Left lung (tissue), 10 donors: ENCODE data around the gene SLX4IP. TPM values are rescaled to one million over a fixed set of nuclear protein-coding genes. Genes with fewer than 3 reads are reported as not detected.
A peak's percentile ranks its signal among the peaks of the same experiment; 100 is the strongest.
"Not testable (repeated sequence)": the region's sequence is repeated elsewhere in the genome, so short reads cannot be mapped to it uniquely, and the experiment has no call there.

Experiments
- ATAC-seq: fragments of 200-7000 bp; cut with Tn5 transposase; one replicate; pipeline ENCODE4 v1.9.1; 2020; ENCODE audit warnings: moderate library complexity
- DNase-seq, 4 donors: peaks; one replicate each; pipeline ENCODE4 v3.0.0-alpha.2; 2013 to 2020
- H3K27ac ChIP-seq, 2 donors: fragments of 200-600 bp; sonication (generic) in 1 of 2; one replicate each; pipeline versions ENCODE4 v1.5.0 to v1.8.0; 2020 to 2021
- H3K27me3 ChIP-seq, 2 donors: fragments of 200-600 bp; sonication (generic) in 1 of 2; one replicate each; pipeline versions ENCODE4 v1.5.0 to v1.8.0; 2020 to 2021
- H3K36me3 ChIP-seq, 2 donors: fragments of 200-600 bp; sonication (generic) in 1 of 2; one replicate each; pipeline versions ENCODE4 v1.5.0 to v1.8.0; 2020 to 2021
- H3K4me1 ChIP-seq, 2 donors: fragments of 200-600 bp; one replicate each; pipeline ENCODE4 v1.8.0; 2021
- H3K4me3 ChIP-seq, 2 donors: fragments of 200-600 bp; sonication (generic) in 1 of 2; one replicate each; pipeline versions ENCODE4 v1.5.0 to v1.8.0; 2020 to 2021; ENCODE audit warnings: mild to moderate bottlenecking in 1 of 2
- H3K9me3 ChIP-seq, 2 donors: fragments of 200-600 bp; sonication (generic) in 1 of 2; one replicate each; pipeline versions ENCODE4 v1.5.0 to v1.8.0; 2020 to 2021
- CTCF ChIP-seq, 2 donors: fragments of 200-600 bp; sonication (generic) in 1 of 2; IDR thresholded peaks; one replicate each; pipeline versions ENCODE4 v1.5.0 to v1.8.0; 2021; ENCODE audit warnings: antibody characterized with exemption in 2 of 2
- intact Hi-C, 2 donors: fragments of 100-400 bp; cut with DNase I; formaldehyde crosslinking; loops; one replicate each; pipeline versions ENCODE4 v1.11.2 to v1.14.2; 2022
- polyA plus RNA-seq, 6 donors: library from polyadenylated mRNA; unstranded; fragments of 120-200 nt; gene quantifications; one replicate each; pipeline ENCODE4 v1.2.1, GENCODE V29; 2013; ENCODE audit not compliant: insufficient read length in 6 of 6
- total RNA-seq, 2 donors: library from RNA; stranded (reverse); fragmentation: NEBNext Ultra II Directional; extraction: Animal tissue kit (Norgen Biotek cat#: 25700); gene quantifications; one replicate each; pipeline ENCODE4 v1.2.1, GENCODE V29; 2021
- donor health status: DM: no; HTN: yes; CAD: no.
- donor health status: DM: no; HTN: no; CAD: no.

Gene SLX4IP
- total and polyA plus RNA-seq, 8 donors = 6.0 to 12.3 (median 10.3) TPM

DNA sequence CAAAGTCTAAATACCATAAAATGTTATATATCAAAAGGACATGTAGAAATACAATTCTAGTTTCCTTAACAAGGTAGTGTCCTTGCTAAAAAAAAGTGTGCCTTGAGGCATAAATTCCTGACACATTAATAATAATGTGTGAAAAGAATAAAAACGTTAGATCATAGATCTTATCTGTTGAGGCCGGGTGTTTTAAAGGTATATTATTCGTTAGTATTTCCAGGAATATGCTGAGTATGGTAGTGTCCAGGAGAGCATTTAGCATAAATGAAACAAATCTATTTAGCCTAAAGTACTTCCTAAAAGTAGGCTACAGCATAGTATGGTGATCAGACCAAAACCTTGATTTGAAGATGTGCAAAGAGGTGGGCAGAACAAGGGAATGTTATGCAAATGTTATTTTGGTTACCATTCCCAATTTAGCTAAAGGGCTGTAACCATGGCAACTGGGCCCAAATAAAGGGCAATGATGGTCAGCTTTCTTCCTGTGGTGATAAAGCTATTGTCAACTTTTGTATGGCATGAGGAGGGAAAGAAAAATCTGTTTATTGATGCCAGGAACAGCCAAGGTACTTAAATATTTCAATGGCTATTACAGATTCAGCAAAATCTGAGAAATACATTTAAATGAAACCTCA is 20.0 kb upstream of the SLX4IP start:
- H3K27me3 ChIP-seq = no peaks in the 10 kb centered on the region
- H3K27ac ChIP-seq = no peak overlapping the region
- intact Hi-C loops = no loop called here
- ATAC-seq = no peak
- H3K9me3 ChIP-seq = no peaks in the 10 kb centered on the region
- no peak for TF ChIP-seq CTCF (IDR thresholded peaks at IDR 0.05)
- no peak for DNase-seq
- peaks cover 4% of the 10 kb centered on the region in 2 donors for H3K4me1 ChIP-seq
- peaks cover 0 to 38% of the 10 kb centered on the region in 2 donors for H3K36me3 ChIP-seq
- H3K4me3 ChIP-seq = no peak overlapping the region

- H3K27ac ChIP-seq, DNase-seq, ATAC-seq, H3K4me3 ChIP-seq, H3K9me3 ChIP-seq, intact Hi-C loops, H3K4me1 ChIP-seq, H3K27me3 ChIP-seq: not testable (repeated sequence)
- peaks cover 0 to 37% of the 10 kb centered on the region in 2 donors for H3K36me3 ChIP-seq
Measured at GRCh38 chr20:10417218-10417617, 17.9 kb upstream of the SLX4IP start.

GRCh38 chr20:10419550-10420133 is 15.5 kb upstream of the SLX4IP start:
- H3K4me1 ChIP-seq = peaks cover 4 to 9% of the 10 kb centered on the region in 2 donors
- no peaks in the 10 kb centered on the region for H3K27me3 ChIP-seq
- DNase-seq (no peak), ATAC-seq (no peak)
- H3K4me3 ChIP-seq = no peak overlapping the region
- intact Hi-C loops = loop anchor here in 1 of 2 donors (10.0 kb wide), 1 partner anchor 445 kb away; no protein-coding TSS in a partner anchor
- no peak for TF ChIP-seq CTCF (IDR thresholded peaks at IDR 0.05)
- H3K9me3 ChIP-seq = no peaks in the 10 kb centered on the region
- H3K36me3 ChIP-seq = peaks cover 0 to 18% of the 10 kb centered on the region in 2 donors
- no peak overlapping the region for H3K27ac ChIP-seq

DNA sequence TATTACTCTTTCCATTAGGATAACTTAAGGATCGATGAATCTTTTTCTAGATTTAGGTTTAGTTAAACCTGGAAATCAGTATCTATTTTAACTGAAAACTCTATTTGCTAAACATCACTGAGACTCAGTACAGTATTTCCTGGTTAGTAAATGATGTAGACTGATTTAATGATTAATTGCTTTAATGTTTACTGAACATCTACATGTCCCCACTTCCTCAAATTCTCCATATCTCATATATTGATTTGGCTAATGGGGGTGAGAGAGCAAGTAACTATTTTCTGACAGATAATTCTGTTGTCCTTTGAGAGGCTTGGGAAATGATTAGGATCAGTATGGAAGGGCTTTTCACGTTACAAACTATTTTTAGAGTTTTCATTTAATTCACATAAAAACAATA is 11.4 kb upstream of the SLX4IP start:
- peaks cover 0 to 13% of the 10 kb centered on the region in 2 donors for H3K36me3 ChIP-seq
- no peak overlapping the region for H3K27ac ChIP-seq
- intact Hi-C loops = loop anchor here in 1 of 2 donors (10.0 kb wide), 1 partner anchor 449 kb away; no protein-coding TSS in a partner anchor
- ATAC-seq (no peak), DNase-seq (no peak)
- TF ChIP-seq CTCF (IDR thresholded peaks at IDR 0.05) = no peak
- H3K4me3 ChIP-seq = no peak overlapping the region
- no peaks in the 10 kb centered on the region for H3K27me3 ChIP-seq
- peaks cover 0 to 9% of the 10 kb centered on the region in 2 donors for H3K4me1 ChIP-seq
- H3K9me3 ChIP-seq = no peaks in the 10 kb centered on the region

- Histone ChIP-seq H3K4me1 (peaks cover 0 to 29% of the 10 kb centered on the region in 2 donors), H3K36me3 (no peaks in the 10 kb centered on the region), H3K27ac (no peak overlapping the region), H3K9me3 (no peaks in the 10 kb centered on the region), H3K4me3 (no peak overlapping the region), H3K27me3 (no peaks in the 10 kb centered on the region)
- peak in 3 of 4 donors; percentile 46 to 75 (median 47) for DNase-seq
- peak; percentile 67 for ATAC-seq
- peak; percentile 60 to 66 for TF ChIP-seq CTCF (IDR thresholded peaks at IDR 0.05)
- intact Hi-C loops = loop anchor here in 1 of 2 donors (10.0 kb wide), 1 partner anchor 452 kb away; no protein-coding TSS in a partner anchor
Measured at GRCh38 chr20:10427060-10427692, 7.9 kb upstream of the SLX4IP start.
